Activated CD4-positive, alpha-beta memory T cell treated with anti-CD3 and anti-CD28 coated beads, Interleukin-2, amount 10 ng/mL, durations not matched to agents 7 days and 5 days (primary cell): ENCODE results near the gene CARHSP1. TPM values are rescaled to one million over a fixed set of nuclear protein-coding genes. Genes with fewer than 3 reads are reported as not detected.

Experiments
- CTCF ChIA-PET: fragments of 350-600 bp; sonication (Branson Sonifier 250); formaldehyde crosslinking; loops from one replicate; lab custom pipeline; 2021; ENCODE audit warnings: antibody characterized with exemption, inconsistent platforms; lab: Charles Lee
- POLR2A ChIA-PET: fragments of 350-600 bp; sonication (Branson Sonifier 250); formaldehyde crosslinking; loops from one replicate; lab custom pipeline; 2021; ENCODE audit warnings: antibody characterized with exemption; lab: Charles Lee
- DNase-seq: peaks from one replicate; pipeline ENCODE4 v3.0.0-alpha.2; 2020
- H3K27ac Mint-ChIP-seq: one replicate; pipeline ENCODE4 v1.8.0; 2021; ENCODE audit warnings: mild to moderate bottlenecking, mixed read lengths
- H3K27me3 Mint-ChIP-seq: one replicate; pipeline ENCODE4 v1.8.0; 2021; ENCODE audit warnings: mixed read lengths
- H3K36me3 Mint-ChIP-seq: one replicate; pipeline ENCODE4 v1.8.0; 2021; ENCODE audit warnings: low read depth, mixed read lengths
- H3K4me1 Mint-ChIP-seq: one replicate; pipeline ENCODE4 v1.8.0; 2021; ENCODE audit warnings: mixed read lengths
- H3K4me3 Mint-ChIP-seq: one replicate; pipeline ENCODE4 v1.8.0; 2021; ENCODE audit warnings: mild to moderate bottlenecking, mixed read lengths
- H3K9me3 Mint-ChIP-seq: one replicate; pipeline ENCODE4 v1.8.0; 2021; ENCODE audit warnings: mixed read lengths
- total RNA-seq, 2 experiments: library from RNA; stranded (reverse); gene quantifications; one replicate each; pipeline ENCODE4 v1.2.3, GENCODE V29; 2021

CARHSP1 gene
- total RNA-seq, 2 experiments from 2014 or later, result 168 to 179 TPM

- peak; percentile 30 for DNase-seq
- H3K9me3 Mint-ChIP-seq, result no peaks in the 10 kb centered on the region
- ChIA-PET POLR2A (interaction anchor here (0.8 to 5.2 kb wide), 14 partner anchors 8 to 225 kb away, joined by 3 to 84 read pairs (median 10); partner anchors contain the start of genes ABAT, HAPSTR1, PMM2 and TMEM186), CTCF (interaction anchor here (1.0 to 6.9 kb wide), 4 partner anchors 14 to 141 kb away, joined by 3 to 64 read pairs (median 5); partner anchors contain the start of gene LITAFD)
- H3K27me3 Mint-ChIP-seq, result no peaks in the 10 kb centered on the region
- H3K4me1 Mint-ChIP-seq, result peaks cover 60% of the 10 kb centered on the region
- peaks cover 26% of the 10 kb centered on the region for H3K36me3 Mint-ChIP-seq
- H3K4me3 Mint-ChIP-seq, result peak overlapping the region; percentile 97
- H3K27ac Mint-ChIP-seq, result peak overlapping the region; percentile 95
Observed at GRCh38 chr16:8867216-8867931, 1.4 kb downstream of the CARHSP1 start.

- POLR2A ChIA-PET, result interaction anchor here (2.4 to 5.2 kb wide), 4 partner anchors 13 to 226 kb away, joined by 37 to 84 read pairs (median 58); partner anchors contain the start of genes HAPSTR1, PMM2 and TMEM186
- peaks cover 64% of the 10 kb centered on the region for H3K4me1 Mint-ChIP-seq
Observed at GRCh38 chr16:8866884-8867215, 2.0 kb downstream of the CARHSP1 start.

GRCh38 chr16:8866118-8866883, 2.5 kb downstream of the CARHSP1 start:
- POLR2A ChIA-PET, result no interaction called here
- DNase-seq, result no peak
- H3K27ac Mint-ChIP-seq, result peak overlapping the region; percentile 52
- H3K4me1 Mint-ChIP-seq, result peaks cover 63% of the 10 kb centered on the region
- peaks cover 33% of the 10 kb centered on the region for H3K36me3 Mint-ChIP-seq
- CTCF ChIA-PET, result interaction anchor here (6.9 kb wide), 1 partner anchor 15 kb away, joined by 64 read pairs; the partner anchor contains the start of gene LITAFD
- H3K4me3 Mint-ChIP-seq, result peak overlapping the region; percentile 68
- H3K9me3 Mint-ChIP-seq, result no peaks in the 10 kb centered on the region
- no peaks in the 10 kb centered on the region for H3K27me3 Mint-ChIP-seq

More at GRCh38 chr16:8866884-8867215, 2.0 kb downstream of the CARHSP1 start:
- no peaks in the 10 kb centered on the region for H3K27me3 Mint-ChIP-seq
- H3K27ac Mint-ChIP-seq, result peak overlapping the region; percentile 95
- DNase-seq, result no peak
- peaks cover 30% of the 10 kb centered on the region for H3K36me3 Mint-ChIP-seq
- H3K4me3 Mint-ChIP-seq, result peak overlapping the region; percentile 97
- H3K9me3 Mint-ChIP-seq, result no peaks in the 10 kb centered on the region
- CTCF ChIA-PET, result interaction anchor here (1.0 to 6.9 kb wide), 3 partner anchors 15 to 142 kb away, joined by 3 to 64 read pairs (median 3); partner anchors contain the start of gene LITAFD

GRCh38 chr16:8865145-8865882, 3.5 kb downstream of the CARHSP1 start:
- H3K4me1 Mint-ChIP-seq, result peaks cover 57% of the 10 kb centered on the region
- no peaks in the 10 kb centered on the region for H3K27me3 Mint-ChIP-seq
- ChIA-PET CTCF (interaction anchor here (1.2 kb wide), 1 partner anchor 71 kb away, joined by 3 read pairs; no protein-coding TSS in a partner anchor), POLR2A (interaction anchor here (0.7 to 2.8 kb wide), 4 partner anchors 12 to 40 kb away, joined by 3 to 29 read pairs (median 4); no protein-coding TSS in a partner anchor)
- peaks cover 34% of the 10 kb centered on the region for H3K36me3 Mint-ChIP-seq
- no peak for DNase-seq
- peak overlapping the region; percentile 37 for H3K4me3 Mint-ChIP-seq
- H3K27ac Mint-ChIP-seq, result peak overlapping the region; percentile 26
- no peaks in the 10 kb centered on the region for H3K9me3 Mint-ChIP-seq

- peaks cover 37% of the 10 kb centered on the region for H3K36me3 Mint-ChIP-seq
- CTCF ChIA-PET, result interaction anchor here (1.1 to 1.5 kb wide), 3 partner anchors 9 to 71 kb away, joined by 3 to 4 read pairs (median 3); no protein-coding TSS in a partner anchor
- H3K27ac Mint-ChIP-seq, result peak overlapping the region; percentile 26
- no peak for DNase-seq
- H3K4me1 Mint-ChIP-seq, result peaks cover 53% of the 10 kb centered on the region
- H3K4me3 Mint-ChIP-seq, result peak overlapping the region; percentile 37
- H3K27me3 Mint-ChIP-seq, result no peaks in the 10 kb centered on the region
- POLR2A ChIA-PET, result interaction anchor here (0.7 to 2.8 kb wide), 5 partner anchors 11 to 39 kb away, joined by 3 to 29 read pairs (median 3); no protein-coding TSS in a partner anchor
- H3K9me3 Mint-ChIP-seq, result no peaks in the 10 kb centered on the region
Observed at GRCh38 chr16:8864480-8865110, 4.2 kb downstream of the CARHSP1 start.

- Mint-ChIP-seq H3K9me3 (no peaks in the 10 kb centered on the region), H3K27ac (peak overlapping the region; percentile 11), H3K27me3 (no peaks in the 10 kb centered on the region), H3K4me1 (peaks cover 48% of the 10 kb centered on the region), H3K4me3 (no peak overlapping the region), H3K36me3 (peaks cover 44% of the 10 kb centered on the region)
- DNase-seq, result no peak
- ChIA-PET POLR2A (interaction anchor here (1.0 to 2.8 kb wide), 2 partner anchors 11 to 26 kb away, joined by 3 to 29 read pairs; no protein-coding TSS in a partner anchor), CTCF (interaction anchor here (1.1 to 1.5 kb wide), 2 partner anchors 10 to 17 kb away, joined by 3 to 4 read pairs; no protein-coding TSS in a partner anchor)
Observed at GRCh38 chr16:8863594-8864424, 5.0 kb downstream of the CARHSP1 start.

- Mint-ChIP-seq H3K4me3 (no peak overlapping the region), H3K27me3 (no peaks in the 10 kb centered on the region), H3K9me3 (no peaks in the 10 kb centered on the region), H3K27ac (no peak overlapping the region), H3K36me3 (peaks cover 48% of the 10 kb centered on the region), H3K4me1 (peaks cover 52% of the 10 kb centered on the region)
- ChIA-PET CTCF (interaction anchor here (1.5 kb wide), 1 partner anchor 18 kb away, joined by 4 read pairs; no protein-coding TSS in a partner anchor), POLR2A (interaction anchor here (1.8 to 2.8 kb wide), 2 partner anchors 9 to 10 kb away, joined by 9 to 29 read pairs; no protein-coding TSS in a partner anchor)
- no peak for DNase-seq
Observed at GRCh38 chr16:8862309-8863130, 6.3 kb downstream of the CARHSP1 start.

- Mint-ChIP-seq H3K4me3 (no peak overlapping the region), H3K36me3 (peaks cover 46% of the 10 kb centered on the region), H3K4me1 (peaks cover 50% of the 10 kb centered on the region), H3K27me3 (no peaks in the 10 kb centered on the region), H3K9me3 (no peaks in the 10 kb centered on the region), H3K27ac (peak overlapping the region; percentile 26)
- no peak for DNase-seq
- ChIA-PET POLR2A (interaction anchor here (0.6 to 3.8 kb wide), 3 partner anchors 7 to 14 kb away, joined by 3 to 19 read pairs (median 9); partner anchors contain the start of gene CARHSP1), CTCF (no interaction called here)
Observed at GRCh38 chr16:8861563-8862308, 7.1 kb downstream of the CARHSP1 start.

GRCh38 chr16:8859913-8860881, 8.6 kb downstream of the CARHSP1 start:
- Mint-ChIP-seq H3K4me3 (no peak overlapping the region), H3K36me3 (peaks cover 53% of the 10 kb centered on the region), H3K9me3 (no peaks in the 10 kb centered on the region), H3K4me1 (peaks cover 47% of the 10 kb centered on the region), H3K27me3 (no peaks in the 10 kb centered on the region), H3K27ac (no peak overlapping the region)
- CTCF ChIA-PET, result interaction anchor here (0.9 to 1.0 kb wide), 2 partner anchors 18 to 20 kb away, joined by 3 to 4 read pairs; no protein-coding TSS in a partner anchor
- no peak for DNase-seq
- POLR2A ChIA-PET, result interaction anchor here (1.3 to 3.8 kb wide), 3 partner anchors 8 to 62 kb away, joined by 3 to 19 read pairs (median 4); partner anchors contain the start of gene CARHSP1
